ENCODE results near the gene CHD9.

GRCh38 chr16:53147500-53148065 lies 92.8 kb downstream of the CHD9 start:
- TF ChIP-seq EZH2 (optimal IDR thresholded peaks at IDR 0.05; ENCODE audit: low read depth, low read length) = no peak
- no peak for TF ChIP-seq CTCF (IDR thresholded peaks at IDR 0.05; ENCODE audit: low read length)
- TF ChIP-seq EZH2phosphoT487 (IDR thresholded peaks at IDR 0.05; ENCODE audit: low read length) = no peak

Data from MM.1S (cell line).